Stimulated activated CD8-positive, alpha-beta memory T cell treated with anti-CD3 and anti-CD28 coated beads, Interleukin-7, amount 100 ng/mL, for 4 hours (primary cell): Measurements from ENCODE around the gene CRELD2.

Experiments
- DNase-seq, 2 donors: peaks; one replicate each; pipeline ENCODE4 v3.0.0-alpha.2; 2020; ENCODE audit warnings: low read depth in 2 of 2

The CRELD2 gene

GRCh38 chr22:49929994-49930575 lies 11.7 kb downstream of the CRELD2 start:
- no peak for DNase-seq

GRCh38 chr22:49930596-49931412 lies 12.4 kb downstream of the CRELD2 start:
- no peak for DNase-seq

GRCh38 chr22:49933236-49934159 lies 15.1 kb downstream of the CRELD2 start:
- DNase-seq, result no peak

GRCh38 chr22:49934160-49934890 lies 15.9 kb downstream of the CRELD2 start:
- no peak for DNase-seq

- peak; percentile 85 to 91 for DNase-seq
These were observed 16.6 kb downstream of the CRELD2 start for GRCh38 chr22:49934891-49935557.

GRCh38 chr22:49935561-49935960 lies 17.1 kb downstream of the CRELD2 start:
- peak in 1 of 2 donors; percentile 48 for DNase-seq

GRCh38 chr22:49936018-49936972 lies 17.9 kb downstream of the CRELD2 start:
- peak; percentile 96 to 98 for DNase-seq

GRCh38 chr22:49936973-49937757 lies 18.7 kb downstream of the CRELD2 start:
- no peak for DNase-seq

GRCh38 chr22:49937758-49938564 lies 19.5 kb downstream of the CRELD2 start:
- DNase-seq, result no peak

GRCh38 chr22:49938565-49939136 lies 20.2 kb downstream of the CRELD2 start:
- no peak for DNase-seq

- no peak for DNase-seq
These were observed 23.3 kb downstream of the CRELD2 start for GRCh38 chr22:49941507-49942316.

GRCh38 chr22:49942565-49943404 lies 24.4 kb downstream of the CRELD2 start:
- no peak for DNase-seq

- DNase-seq, result no peak
These were observed 25.0 kb downstream of the CRELD2 start for GRCh38 chr22:49943405-49943765.

GRCh38 chr22:49943771-49944398 lies 25.5 kb downstream of the CRELD2 start:
- no peak for DNase-seq

GRCh38 chr22:49944399-49944891 lies 26.0 kb downstream of the CRELD2 start:
- no peak for DNase-seq
